Cardiac fibroblast (primary cell): ENCODE results near the gene NELFCD.

Experiments used
- DNase-seq, 2 donors: peaks; one replicate each; pipeline versions ENCODE4 v3.0.0 to v3.0.0-alpha.2; 2010; ENCODE audit warnings: low read depth in 2 of 2
- H3K4me3 ChIP-seq, 2 donors: replicated peaks in 1 of 2; 1 replicate in 1 of 2; 2 replicates in 1 of 2; pipeline ENCODE4 v1.5.1; 2011; ENCODE audit warnings: low read depth in 2 of 2, low read length in 2 of 2, mild to moderate bottlenecking in 2 of 2, moderate library complexity in 1 of 2
- TF ChIP-seq, protein P1 (sequence below): IDR thresholded peaks from one replicate; pipeline ENCODE4 v1.5.1; 2011; ENCODE audit warnings: low read depth, mild to moderate bottlenecking, low read length, inconsistent platforms

The NELFCD gene

DNA sequence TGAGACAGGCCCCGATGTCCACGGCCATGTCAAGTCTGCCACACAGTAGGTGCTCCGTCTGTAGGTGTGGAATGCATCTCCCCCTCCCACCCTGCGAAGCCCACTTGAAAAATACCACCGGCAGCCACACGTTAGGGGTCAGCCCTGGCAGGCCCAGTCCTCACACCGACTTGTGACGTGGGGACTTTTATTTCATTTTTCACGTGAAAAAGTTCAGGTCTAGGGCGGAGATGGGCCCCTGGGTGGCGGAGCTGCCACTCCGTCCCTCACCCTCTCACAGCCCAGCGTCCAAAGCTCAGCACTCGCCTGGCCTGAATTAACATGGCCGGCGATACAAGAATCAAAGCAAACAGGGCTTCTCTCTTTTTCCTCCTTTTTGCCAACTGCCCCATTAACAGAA is 34.4 kb downstream of the NELFCD start:
- no peak for DNase-seq
- TF ChIP-seq, protein P1, sequence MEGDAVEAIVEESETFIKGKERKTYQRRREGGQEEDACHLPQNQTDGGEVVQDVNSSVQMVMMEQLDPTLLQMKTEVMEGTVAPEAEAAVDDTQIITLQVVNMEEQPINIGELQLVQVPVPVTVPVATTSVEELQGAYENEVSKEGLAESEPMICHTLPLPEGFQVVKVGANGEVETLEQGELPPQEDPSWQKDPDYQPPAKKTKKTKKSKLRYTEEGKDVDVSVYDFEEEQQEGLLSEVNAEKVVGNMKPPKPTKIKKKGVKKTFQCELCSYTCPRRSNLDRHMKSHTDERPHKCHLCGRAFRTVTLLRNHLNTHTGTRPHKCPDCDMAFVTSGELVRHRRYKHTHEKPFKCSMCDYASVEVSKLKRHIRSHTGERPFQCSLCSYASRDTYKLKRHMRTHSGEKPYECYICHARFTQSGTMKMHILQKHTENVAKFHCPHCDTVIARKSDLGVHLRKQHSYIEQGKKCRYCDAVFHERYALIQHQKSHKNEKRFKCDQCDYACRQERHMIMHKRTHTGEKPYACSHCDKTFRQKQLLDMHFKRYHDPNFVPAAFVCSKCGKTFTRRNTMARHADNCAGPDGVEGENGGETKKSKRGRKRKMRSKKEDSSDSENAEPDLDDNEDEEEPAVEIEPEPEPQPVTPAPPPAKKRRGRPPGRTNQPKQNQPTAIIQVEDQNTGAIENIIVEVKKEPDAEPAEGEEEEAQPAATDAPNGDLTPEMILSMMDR: no peak
- no peak overlapping the region for H3K4me3 ChIP-seq

DNA sequence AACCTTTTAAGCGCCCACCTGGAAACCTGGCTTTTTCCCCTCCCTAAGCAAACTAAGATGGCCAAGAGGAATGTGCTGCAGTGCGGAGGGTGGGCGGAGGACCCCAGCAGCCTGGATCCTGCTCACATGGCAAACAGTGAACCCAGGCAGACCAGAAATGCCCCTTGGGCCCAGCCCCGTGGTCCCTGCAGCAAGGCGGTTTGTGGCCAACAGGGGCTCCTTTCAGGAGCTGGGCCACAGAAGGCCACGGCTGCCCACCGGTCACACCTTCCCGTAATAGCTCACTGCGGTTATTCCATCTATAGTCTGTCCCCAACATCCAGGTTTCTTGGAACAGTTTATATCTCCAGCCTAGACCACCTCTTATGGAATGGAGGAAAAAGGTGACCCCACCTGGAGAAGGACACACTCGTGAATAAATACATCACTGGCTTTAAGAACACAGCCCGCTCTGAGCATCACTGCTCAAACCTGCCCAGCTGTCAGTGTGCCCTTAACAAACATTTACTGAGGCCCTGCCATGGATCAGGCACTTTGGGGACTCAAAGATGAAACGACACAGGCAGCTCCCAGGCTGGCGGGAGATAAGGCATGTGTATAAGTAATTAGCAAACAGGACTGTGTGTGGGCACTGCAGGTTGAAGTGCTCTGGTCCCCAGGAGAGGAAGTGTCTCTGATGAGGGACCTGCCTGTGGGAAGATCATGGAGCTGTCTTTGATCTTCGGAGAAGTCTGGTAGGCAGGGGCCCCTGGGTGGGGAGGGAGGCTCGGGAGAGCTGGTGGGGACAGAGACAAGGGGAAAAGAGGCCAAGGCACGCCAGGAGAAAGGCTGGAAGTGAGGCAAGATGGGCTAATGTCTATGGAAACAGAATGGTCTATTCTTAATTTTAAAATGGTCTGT is 35.0 kb downstream of the NELFCD start:
- DNase-seq: no peak
- H3K4me3 ChIP-seq: no peak overlapping the region
- TF ChIP-seq, protein P1: no peak

DNA sequence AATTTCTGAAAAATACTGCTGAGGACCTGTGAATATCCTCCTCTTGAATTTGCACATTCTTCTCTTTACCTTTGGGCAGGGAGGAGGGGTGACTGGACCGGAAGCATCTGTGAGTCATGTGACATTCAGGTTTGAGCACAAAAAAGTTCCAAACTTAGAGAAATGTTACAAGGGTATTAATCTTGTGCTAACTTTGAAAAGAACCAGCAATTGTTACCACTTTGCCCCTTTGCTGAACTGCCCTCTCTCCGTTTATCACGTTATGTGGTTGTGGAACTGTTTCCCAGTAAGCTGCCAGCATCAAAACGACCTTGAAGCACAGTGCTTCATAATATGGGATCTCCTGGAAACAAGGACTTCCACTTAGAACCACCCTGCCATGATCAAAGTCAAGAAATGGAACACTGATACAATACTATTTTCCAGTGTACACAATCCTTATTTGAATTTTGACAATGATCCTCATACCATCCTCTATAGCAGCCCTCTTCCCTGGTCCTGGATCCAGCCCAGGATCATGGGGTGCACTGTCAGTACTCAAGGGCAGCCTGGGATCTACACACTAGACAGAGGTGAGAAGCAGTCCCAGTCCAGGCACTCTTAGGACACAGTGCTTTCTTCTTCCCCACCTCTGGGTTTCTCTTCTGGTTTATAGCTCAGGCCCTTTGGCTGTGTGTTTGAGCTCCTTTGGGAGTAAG is 35.9 kb downstream of the NELFCD start:
- DNase-seq: peak in 1 of 2 donors; percentile 19
- H3K4me3 ChIP-seq: no peak overlapping the region
- TF ChIP-seq, protein P1: no peak

- TF ChIP-seq, protein P1: no peak
- no peak for DNase-seq
- no peak overlapping the region for H3K4me3 ChIP-seq
Measured at GRCh38 chr20:59017493-59018231, 36.6 kb downstream of the NELFCD start.

DNA sequence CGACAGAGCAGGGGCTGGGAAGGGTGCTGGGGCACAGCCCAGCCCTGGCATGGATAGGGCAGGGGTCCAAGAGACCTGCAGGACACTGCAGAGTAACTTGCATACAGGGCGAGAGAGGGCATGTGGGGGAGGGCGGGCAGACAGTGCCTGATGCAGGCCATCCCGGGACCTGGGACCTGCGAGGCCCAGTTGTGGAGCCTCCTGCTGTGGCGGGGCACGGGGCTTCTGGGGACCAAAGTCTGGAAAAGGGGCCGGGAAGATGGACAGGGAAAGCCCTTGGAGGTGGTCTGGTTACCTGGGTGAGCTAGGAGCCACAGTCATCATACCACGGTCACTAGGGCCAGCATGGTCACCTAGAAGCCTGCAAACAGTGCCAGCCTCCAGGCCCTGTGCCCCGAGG is 37.8 kb downstream of the NELFCD start:
- TF ChIP-seq, protein P1: no peak
- H3K4me3 ChIP-seq: no peak overlapping the region
- no peak for DNase-seq

- no peak for DNase-seq
- TF ChIP-seq, protein P1: no peak
- H3K4me3 ChIP-seq: no peak within 1 kb of the TSS
Measured at GRCh38 chr20:59019217-59019616, 38.2 kb downstream of the NELFCD start, which contains the start of gene TUBB1. TSS of gene TUBB1 (plus strand) at chr20:59019429. CDS start at chr20:59019523, 94 bp downstream.
